Suprapubic skin (tissue), 4 donors: ENCODE measurements around the gene CUBN. TPM values are rescaled to one million over a fixed set of nuclear protein-coding genes. Genes with fewer than 3 reads are reported as not detected.

Source experiments
- DNase-seq, 2 donors: peaks; one replicate each; pipeline ENCODE4 v3.0.0-alpha.2; 2019; ENCODE audit warnings: low spot score in 2 of 2
- H3K27ac ChIP-seq: fragments of 200-600 bp; sonication (generic); one replicate; pipeline ENCODE4 v1.5.1; 2019
- H3K27me3 ChIP-seq: fragments of 200-600 bp; sonication (generic); one replicate; pipeline ENCODE4 v1.5.1; 2019
- H3K36me3 ChIP-seq: fragments of 200-600 bp; sonication (generic); one replicate; pipeline ENCODE4 v1.5.1; 2019
- H3K4me1 ChIP-seq: fragments of 200-600 bp; sonication (generic); one replicate; pipeline ENCODE4 v1.5.1; 2019
- H3K4me3 ChIP-seq: fragments of 200-600 bp; sonication (generic); one replicate; pipeline ENCODE4 v1.5.1; 2019; ENCODE audit warnings: mild to moderate bottlenecking
- H3K9me3 ChIP-seq: fragments of 200-600 bp; sonication (generic); one replicate; pipeline ENCODE4 v1.5.1; 2019
- CTCF ChIP-seq, 2 donors: fragments of 200-600 bp in 1 of 2; fragments of 450-650 bp in 1 of 2; sonication (generic) in 1 of 2; IDR thresholded peaks; one replicate each; pipeline ENCODE4 v1.5.1; 2016 to 2019; ENCODE audit warnings: antibody characterized with exemption in 2 of 2, mild to moderate bottlenecking in 1 of 2, moderate library complexity in 1 of 2
- EP300 ChIP-seq: sonication (generic); formaldehyde crosslinking; IDR thresholded peaks from one replicate; pipeline ENCODE4 v1.6.1; 2017; ENCODE audit warnings: antibody characterized with exemption
- POLR2A ChIP-seq, 2 donors: fragments of 450-650 bp; IDR thresholded peaks; one replicate each; pipeline ENCODE4 v1.6.1; 2017; ENCODE audit warnings: antibody characterized with exemption in 2 of 2, mild to moderate bottlenecking in 2 of 2, moderate library complexity in 2 of 2
- POLR2AphosphoS5 ChIP-seq, 3 donors: sonication (generic); formaldehyde crosslinking; IDR thresholded peaks; one replicate each; pipeline ENCODE4 v1.6.1; 2017; ENCODE audit warnings: antibody characterized with exemption in 3 of 3
- WGBS: methylation state at CpG from one replicate; pipeline ENCODE4 v1.1.5; 2018; 5-methylcytosine and 5-hydroxymethylcytosine counted together
- total RNA-seq, 4 donors: library from RNA; depleted of rRNA; stranded (reverse); fragments of >200 nt; gene quantifications; one replicate each; pipeline ENCODE4 v1.1.0, GENCODE V29; 2016

Gene CUBN
- total RNA-seq, 4 donors from 2014 or later, result 1.1 to 8.4 (median 1.2) TPM

GRCh38 chr10:17109475-17110207, 20.0 kb downstream of the CUBN start:
- Histone ChIP-seq H3K9me3 (no peaks in the 10 kb centered on the region), H3K4me3 (no peak overlapping the region), H3K4me1 (peaks cover 4% of the 10 kb centered on the region), H3K27me3 (no peaks in the 10 kb centered on the region), H3K36me3 (no peaks in the 10 kb centered on the region), H3K27ac (no peak overlapping the region)
- WGBS, result 82% methylated on average over 3 of the region's 3 CpGs
- no peak for DNase-seq
- TF ChIP-seq CTCF (IDR thresholded peaks at IDR 0.05) (no peak), POLR2A (IDR thresholded peaks at IDR 0.05) (no peak), EP300 (no peak), POLR2AphosphoS5 (IDR thresholded peaks at IDR 0.05) (no peak)

GRCh38 chr10:17109046-17109445, 20.6 kb downstream of the CUBN start:
- Histone ChIP-seq H3K36me3 (no peaks in the 10 kb centered on the region), H3K4me1 (peaks cover 4% of the 10 kb centered on the region), H3K27me3 (no peaks in the 10 kb centered on the region), H3K4me3 (no peak overlapping the region), H3K27ac (no peak overlapping the region), H3K9me3 (no peaks in the 10 kb centered on the region)
- DNase-seq, result no peak
- 74% methylated on average over 2 of the region's 2 CpGs for WGBS
- TF ChIP-seq POLR2A (IDR thresholded peaks at IDR 0.05), result no peak
- TF ChIP-seq CTCF (IDR thresholded peaks at IDR 0.05), result no peak

- H3K27ac ChIP-seq, result no peak overlapping the region
- H3K4me1 ChIP-seq, result peaks cover 4% of the 10 kb centered on the region
- DNase-seq, result no peak
- no peaks in the 10 kb centered on the region for H3K36me3 ChIP-seq
- TF ChIP-seq POLR2A (IDR thresholded peaks at IDR 0.05) (no peak), CTCF (IDR thresholded peaks at IDR 0.05) (no peak), POLR2AphosphoS5 (IDR thresholded peaks at IDR 0.05) (no peak), EP300 (no peak)
- no peaks in the 10 kb centered on the region for H3K27me3 ChIP-seq
- 82% methylated on average over 5 of the region's 5 CpGs for WGBS
- H3K9me3 ChIP-seq, result no peaks in the 10 kb centered on the region
- no peak overlapping the region for H3K4me3 ChIP-seq
Observed at GRCh38 chr10:17106991-17107390, 22.6 kb downstream of the CUBN start.

- Histone ChIP-seq H3K27me3 (no peaks in the 10 kb centered on the region), H3K27ac (no peak overlapping the region)
- no peak for TF ChIP-seq POLR2A (IDR thresholded peaks at IDR 0.05)
- no peak for TF ChIP-seq POLR2AphosphoS5 (IDR thresholded peaks at IDR 0.05)
- no peak for TF ChIP-seq EP300
- no peak for TF ChIP-seq CTCF (IDR thresholded peaks at IDR 0.05)
Observed at GRCh38 chr10:17101910-17102266, 27.7 kb downstream of the CUBN start.

GRCh38 chr10:17101257-17101909, 28.2 kb downstream of the CUBN start:
- Histone ChIP-seq H3K4me1 (no peaks in the 10 kb centered on the region), H3K4me3 (no peak overlapping the region), H3K36me3 (no peaks in the 10 kb centered on the region), H3K27me3 (no peaks in the 10 kb centered on the region), H3K27ac (no peak overlapping the region), H3K9me3 (no peaks in the 10 kb centered on the region)
- no peak for TF ChIP-seq EP300
- no peak for TF ChIP-seq POLR2A (IDR thresholded peaks at IDR 0.05)
- TF ChIP-seq POLR2AphosphoS5 (IDR thresholded peaks at IDR 0.05), result no peak
- no peak for TF ChIP-seq CTCF (IDR thresholded peaks at IDR 0.05)
- no peak for DNase-seq
- WGBS, result 85% methylated on average over 7 of the region's 7 CpGs

More at GRCh38 chr10:17101910-17102266, 27.7 kb downstream of the CUBN start:
- Histone ChIP-seq H3K9me3 (no peaks in the 10 kb centered on the region), H3K4me3 (no peak overlapping the region), H3K4me1 (no peaks in the 10 kb centered on the region), H3K36me3 (no peaks in the 10 kb centered on the region)
- no peak for DNase-seq
